HG03432 (cell line): ENCODE measurements around the gene KIF5A.

ENCODE experiments used
- ATAC-seq: cut with Tn5 transposase; IDR thresholded peaks from one replicate; pipeline ENCODE4 v1.9.1; 2021; ENCODE audit warnings: mild to moderate bottlenecking, moderate library complexity; ENCODE audit not compliant: unreplicated experiment

KIF5A gene

GRCh38 chr12:57628280-57629191 is 78.7 kb downstream of the KIF5A start:
- ATAC-seq: no peak

- ATAC-seq: no peak
These were observed 80.1 kb downstream of the KIF5A start for GRCh38 chr12:57629897-57630471.

- ATAC-seq: no peak
These were observed 81.1 kb downstream of the KIF5A start for GRCh38 chr12:57630891-57631433.

DNA sequence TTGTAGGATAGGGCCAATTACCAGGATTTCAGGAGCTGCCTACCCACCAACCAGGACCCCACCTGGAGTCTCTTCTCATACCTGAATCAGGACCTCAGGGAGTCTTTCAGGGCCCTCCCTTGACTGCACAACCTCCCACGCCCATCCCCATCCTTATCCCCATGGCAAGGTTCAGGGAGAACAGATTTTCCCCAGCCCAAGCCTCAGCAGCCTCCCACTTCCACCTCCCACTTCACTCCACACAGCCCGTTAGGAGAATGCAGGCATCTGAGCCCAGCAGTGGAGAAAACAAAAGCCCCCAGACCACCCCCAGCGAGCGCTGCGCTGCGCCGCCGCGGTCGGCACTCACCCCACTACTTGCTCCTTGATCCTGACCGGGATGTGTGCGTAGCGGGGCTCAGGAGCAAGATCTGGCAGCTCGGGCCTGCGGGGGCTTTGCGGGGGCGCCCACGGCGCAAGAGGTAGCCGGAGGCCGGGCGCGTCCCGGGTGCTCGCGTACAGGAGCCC is 81.8 kb downstream of the KIF5A start:
- no peak for ATAC-seq

DNA sequence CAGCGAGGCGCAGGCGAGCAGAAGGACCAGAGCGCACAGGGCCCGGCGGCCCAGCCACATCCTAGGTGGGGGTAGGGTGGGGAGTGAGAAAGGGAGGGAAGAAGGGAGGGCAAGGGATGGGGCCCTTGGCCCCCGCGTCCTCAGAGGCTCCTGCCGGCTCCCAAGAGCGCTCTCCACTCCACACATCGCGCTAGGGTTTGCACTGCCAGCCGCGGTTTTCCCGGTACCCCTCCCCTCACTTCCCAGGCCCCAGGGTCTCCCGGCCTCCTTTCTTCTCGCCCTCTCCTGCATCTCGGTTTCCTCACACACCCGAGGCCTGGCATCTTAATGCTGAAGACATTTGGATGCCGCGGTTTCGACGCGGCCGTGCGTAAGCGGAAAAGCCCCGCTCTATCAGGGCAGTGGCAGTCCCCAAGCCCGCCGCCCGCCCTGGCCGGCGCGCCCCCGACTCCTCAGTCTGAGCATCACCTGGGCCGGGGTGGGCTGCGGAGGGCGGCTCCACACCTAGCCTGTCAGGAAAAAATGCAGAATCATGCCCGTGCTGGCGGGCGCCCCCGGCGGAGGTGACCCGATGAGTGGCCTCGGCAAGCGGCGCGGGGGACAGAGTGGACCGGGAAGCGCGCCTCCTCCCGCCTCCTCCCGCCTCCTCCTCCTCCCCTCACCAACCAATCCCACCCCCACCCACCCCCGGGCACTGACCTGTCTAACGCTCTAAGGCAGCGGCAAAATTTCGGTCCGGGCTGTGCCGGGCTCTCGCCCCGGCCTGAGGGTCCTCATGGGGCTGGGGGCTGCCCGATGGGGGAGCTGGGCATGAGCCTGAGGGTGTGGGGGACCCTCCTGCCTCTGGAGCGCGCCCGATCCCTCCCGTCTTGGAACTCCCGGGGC is 82.5 kb downstream of the KIF5A start:
- peak; percentile 23 for ATAC-seq

DNA sequence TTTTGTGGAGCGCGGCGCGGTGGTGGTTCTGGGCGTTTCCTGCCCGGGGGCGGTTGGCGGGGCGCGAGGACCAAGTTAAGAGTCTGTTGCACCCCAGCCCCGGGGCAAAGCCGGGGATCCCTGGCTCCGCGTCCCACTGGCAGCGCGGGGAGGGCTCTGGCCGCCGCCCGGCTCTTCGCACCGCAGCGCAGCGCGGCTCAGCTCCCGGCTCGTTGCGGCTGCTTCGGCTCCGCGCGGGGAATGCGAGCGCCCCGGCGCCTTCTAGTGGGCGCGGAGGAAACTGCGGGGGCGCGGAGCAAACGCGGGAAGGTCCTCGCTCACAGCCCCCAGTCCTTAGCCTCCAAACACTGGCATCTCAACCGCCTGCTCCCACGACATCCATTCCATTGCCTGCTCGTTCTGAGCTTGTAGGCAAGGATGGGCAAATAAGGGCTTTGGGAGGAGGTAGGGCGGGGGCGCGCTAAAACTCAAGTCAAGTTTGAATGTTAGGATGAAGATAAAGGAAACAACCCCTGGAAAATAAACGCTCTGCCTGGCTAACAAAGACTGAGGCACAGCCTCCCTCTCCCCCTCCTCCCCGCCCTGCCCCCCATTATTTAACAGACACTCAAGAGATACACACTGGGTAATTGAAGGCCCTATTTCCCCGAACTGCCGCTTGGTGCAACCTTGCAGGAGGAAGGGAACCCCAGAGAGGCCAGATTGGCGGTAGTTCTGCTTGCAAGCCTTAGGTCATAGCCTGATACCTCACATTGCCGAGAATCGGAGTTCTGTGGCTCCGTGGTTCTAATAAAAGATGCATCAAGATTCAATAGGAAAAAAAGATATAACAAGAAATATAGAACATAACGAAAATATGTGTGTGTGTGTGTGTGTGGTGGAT is 83.4 kb downstream of the KIF5A start, which contains the start of gene B4GALNT1:
TSS of gene B4GALNT1 (minus strand) at position 244 of the 883 bp plus-strand sequence. CDS start 1,069 bp downstream, outside the sequence.
- peak; percentile 90 for ATAC-seq
